K562 (cell line): ENCODE measurements around the gene MYO1B. TPM values are rescaled to one million over a fixed set of nuclear protein-coding genes. Genes with fewer than 3 reads are reported as not detected.

Experiments used
- ATAC-seq: fragments of 200-7000 bp; cut with Tn5 transposase; 3 replicates; pipeline ENCODE4 v1.9.1; 2020; ENCODE audit warnings: moderate library complexity
- BruUV-seq: library from RNA; stranded (reverse); fragments of 400-500 nt; replicated peaks from 2 replicates; lab custom pipeline; 2021; lab: Mats Ljungman, UMichigan
- CTCF ChIA-PET: fragments of 300-600 bp; formaldehyde crosslinking; extraction: SDS; loops from one replicate; lab custom pipeline; 2021; ENCODE audit warnings: low intra/inter-chr PET ratio; lab: Yijun Ruan, JAX
- POLR2A ChIA-PET: fragments of 300-600, 350-650 bp; sonication (Branson Sonifier 250); formaldehyde crosslinking; extraction: SDS; loops from one replicate; lab custom pipeline; 2021; ENCODE audit warnings: antibody characterized with exemption, inconsistent platforms; lab: Yijun Ruan, JAX
- DNase-seq, 4 experiments: peaks; one replicate each; pipeline versions ENCODE4 v3.0.0 to v3.0.0-alpha.2; 2011 to 2018; ENCODE audit warnings: low spot score in 3 of 4, mixed read lengths in 3 of 4; ENCODE audit errors: extremely low read depth in 1 of 4
- FAIRE-seq: peaks from 2 replicates; lab custom pipeline; 2011; peaks lifted over from hg19 to GRCh38; lab: Jason Lieb, UNC
- H2AFZ ChIP-seq: 2 replicates; pipeline ENCODE4 v1.6.0; 2011; ENCODE audit warnings: low read depth, low read length, control low read depth, inconsistent platforms
- H3K27ac ChIP-seq: fragments of 200-600 bp; 3 replicates; pipeline ENCODE4 v1.8.0; 2011; ENCODE audit warnings: low read depth, mild to moderate bottlenecking, control low read depth, inconsistent platforms, low read length, moderate library complexity, mixed read lengths; ENCODE audit errors: extremely low read depth
- H3K27me3 ChIP-seq, 2 experiments: fragments of 300-600 bp in 1 of 2; 2 replicates in 1 of 2; 3 replicates in 1 of 2; pipeline versions ENCODE4 v1.6.0 to v1.8.0; 2011; ENCODE audit warnings: inconsistent platforms in 2 of 2, low read length in 2 of 2, mild to moderate bottlenecking in 1 of 2, mixed read lengths in 1 of 2, moderate library complexity in 1 of 2; ENCODE audit not compliant: control insufficient read depth in 2 of 2, insufficient read depth in 2 of 2
- H3K36me3 ChIP-seq: fragments of 300-600 bp; 3 replicates; pipeline ENCODE4 v1.8.0; 2011; ENCODE audit warnings: mild to moderate bottlenecking, low read length, inconsistent platforms; ENCODE audit not compliant: control insufficient read depth, insufficient read depth
- H3K4me1 ChIP-seq, 2 experiments: fragments of 200-600 bp in 1 of 2; replicated peaks in 1 of 2; 2 replicates in 1 of 2; 3 replicates in 1 of 2; pipeline versions ENCODE4 v1.5.1 to v1.8.0; 2011; ENCODE audit warnings: inconsistent platforms in 2 of 2, low read length in 2 of 2, mild to moderate bottlenecking in 1 of 2, mixed read lengths in 1 of 2, moderate library complexity in 1 of 2; ENCODE audit not compliant: control insufficient read depth in 2 of 2, insufficient read depth in 2 of 2
- H3K4me2 ChIP-seq: 2 replicates; pipeline ENCODE4 v1.6.1; 2011; ENCODE audit warnings: low read length, control low read depth, inconsistent platforms, mixed read lengths; ENCODE audit not compliant: insufficient read depth
- H3K4me3 ChIP-seq: fragments of 200-600 bp; sonication (generic), shearing (Covaris generic); 2 replicates; pipeline ENCODE4 v1.5.1; 2016; ENCODE audit warnings: control low read depth, inconsistent platforms
- H3K79me2 ChIP-seq: fragments of 200-600 bp; 3 replicates; pipeline ENCODE4 v1.8.0; 2011; ENCODE audit warnings: low read length, inconsistent platforms; ENCODE audit not compliant: control insufficient read depth, insufficient read depth
- H3K9ac ChIP-seq, 2 experiments: 2 replicates each; pipeline versions ENCODE4 v1.6.0 to v1.6.1; 2011; ENCODE audit warnings: low read depth in 2 of 2, low read length in 2 of 2, control low read depth in 1 of 2, inconsistent platforms in 1 of 2, mild to moderate bottlenecking in 1 of 2, mixed read lengths in 1 of 2; ENCODE audit not compliant: insufficient read depth in 1 of 2
- H3K9me1 ChIP-seq: one replicate; pipeline ENCODE4 v1.6.0; 2011; ENCODE audit warnings: inconsistent platforms, mild to moderate bottlenecking, low read length, moderate library complexity; ENCODE audit not compliant: control insufficient read depth, insufficient read depth
- H3K9me3 ChIP-seq: replicated peaks from 2 replicates; pipeline ENCODE4 v1.5.1; 2011; ENCODE audit warnings: low read depth, low read length, inconsistent platforms; ENCODE audit not compliant: control insufficient read depth, insufficient read depth
- H4K20me1 ChIP-seq: replicated peaks from 2 replicates; pipeline ENCODE4 v1.6.1; 2011; ENCODE audit warnings: low read length, inconsistent platforms, mixed read lengths; ENCODE audit not compliant: control insufficient read depth, insufficient read depth
- ASH1L ChIP-seq: fragments of 450-650 bp; IDR thresholded peaks from 2 replicates; pipeline ENCODE4 v1.6.1; 2018; ENCODE audit warnings: borderline replicate concordance, mild to moderate bottlenecking, low read depth; ENCODE audit not compliant: partially characterized antibody
- CBX3 ChIP-seq, 2 experiments: IDR thresholded peaks; 1 replicate in 1 of 2; 2 replicates in 1 of 2; pipeline ENCODE4 v1.6.1; 2012; ENCODE audit warnings: inconsistent platforms in 2 of 2, low read length in 2 of 2, borderline replicate concordance in 1 of 2, control low read depth in 1 of 2
- DDX20 ChIP-seq: fragments of 450-650 bp; IDR thresholded peaks from 2 replicates; pipeline ENCODE4 v1.6.1; 2016; ENCODE audit warnings: missing genetic modification characterization, low read depth, mild to moderate bottlenecking, missing compliant biosample characterization, moderate library complexity
- IRF2 ChIP-seq: sonication (generic); formaldehyde crosslinking; IDR thresholded peaks from 2 replicates; pipeline ENCODE4 v1.8.1; 2022; ENCODE audit warnings: mild to moderate bottlenecking, missing genetic modification reagents
- KAT8 ChIP-seq: fragments of 450-650 bp; IDR thresholded peaks from 2 replicates; pipeline ENCODE4 v1.6.1; 2016; ENCODE audit warnings: low read depth, mild to moderate bottlenecking
- NFIX ChIP-seq: fragments of 250-450 bp; sonication (Bioruptor Pico); IDR thresholded peaks from 2 replicates; pipeline ENCODE4 v1.4.0; 2020; ENCODE audit warnings: low read depth, mild to moderate bottlenecking, moderate library complexity
- PHTF2 ChIP-seq: fragments of 250-450 bp; sonication (Bioruptor Pico); IDR thresholded peaks from 2 replicates; pipeline ENCODE4 v1.5.0; 2021; ENCODE audit warnings: mild to moderate bottlenecking
- RBM15 ChIP-seq: fragments of 200-400 bp; formaldehyde crosslinking; IDR thresholded peaks from 2 replicates; pipeline ENCODE4 v1.6.1; 2018; ENCODE audit warnings: mild to moderate bottlenecking, low read length, moderate library complexity; ENCODE audit not compliant: insufficient read depth
- ZKSCAN3 ChIP-seq: fragments of 250-450 bp; sonication (Bioruptor Pico); IDR thresholded peaks from 2 replicates; pipeline ENCODE4 v1.4.0; 2020
- ZNF12 ChIP-seq: sonication (generic); formaldehyde crosslinking; IDR thresholded peaks from 2 replicates; pipeline ENCODE4 v1.4.0; 2020; ENCODE audit warnings: mild to moderate bottlenecking, missing genetic modification reagents
- ZNF609 ChIP-seq: sonication (generic); formaldehyde crosslinking; IDR thresholded peaks from 2 replicates; pipeline ENCODE4 v1.8.1; 2023; ENCODE audit warnings: missing genetic modification reagents, mild to moderate bottlenecking, borderline replicate concordance
- WGBS: fragments of 100-300 bp; shearing (Covaris generic); methylation state at CpG from one replicate; pipeline ENCODE4 v1.1.6; 2016; ENCODE audit warnings: low coverage, mixed read lengths; ENCODE audit not compliant: insufficient coverage; ENCODE audit errors: missing lambda C conversion rate; 5-methylcytosine and 5-hydroxymethylcytosine counted together
- in situ Hi-C: fragments of 300-500 bp; cut with MboI; formaldehyde crosslinking; loops from 4 replicates; pipeline ENCODE4 v1.15.0; 2018; ENCODE audit warnings: inconsistent platforms, mixed read lengths
- intact Hi-C: fragments of 100-400 bp; cut with micrococcal nuclease; formaldehyde crosslinking; loops from 2 replicates; pipeline ENCODE4 v1.14.2; 2022
- polyA plus RNA-seq, 8 experiments: library from polyadenylated mRNA; depleted of rRNA in 4 of 8; stranded (reverse) in 5 of 8; unstranded in 3 of 8; fragments of >200 nt; fragmentation: Nextera tagmentation in 2 of 8; fragmentation: Illumina TruSeq in 1 of 8; extraction: Ambion mirVana in 2 of 8; extraction: Trizol in 1 of 8; gene quantifications; 2 replicates each; pipeline versions ENCODE4 v1.2.1 to v1.2.3, GENCODE V29; 2011 to 2014; ENCODE audit warnings: inconsistent platforms in 1 of 8, missing spikeins in 1 of 8
- total RNA-seq, 7 experiments: library from RNA; depleted of rRNA in 6 of 7; stranded (reverse); fragments of >200 nt in 6 of 7; fragmentation: Illumina TruSeq in 2 of 7; extraction: Trizol in 2 of 7; gene quantifications; 2 replicates each; pipeline versions ENCODE4 v1.2.1 to v1.2.3, GENCODE V29; 2011 to 2021; ENCODE audit warnings: low replicate concordance in 1 of 7
- TF ChIP-seq, protein P1 (sequence below): sonication (generic); formaldehyde crosslinking; IDR thresholded peaks from 2 replicates; pipeline ENCODE4 v1.8.0; 2022; ENCODE audit warnings: mild to moderate bottlenecking, missing genetic modification reagents, borderline replicate concordance
- TF ChIP-seq, protein P2 (sequence below): fragments of 250-450 bp; sonication (Bioruptor Pico); IDR thresholded peaks from 2 replicates; pipeline ENCODE4 v1.5.0; 2021; ENCODE audit warnings: mild to moderate bottlenecking, moderate library complexity

MYO1B gene
- total and polyA plus RNA-seq, 9 of the 15 experiments (the other 6 are each of a cell fraction or from before 2014, with no cell fraction given) = 0.04 to 0.33 (median 0.20) TPM; not detected in 5

GRCh38 chr2:191240871-191241270, 4.3 kb upstream of the MYO1B start:
- no peak for FAIRE-seq
- no peak for DNase-seq
- Histone ChIP-seq H3K4me3 (no peak overlapping the region), H3K4me1 (peaks cover 0 to 9% of the 10 kb centered on the region in 2 experiments; a peak in 1 of 5 replicates), H3K4me2 (no peak overlapping the region), H2AFZ (no peak overlapping the region), H3K27ac (no peak overlapping the region), H3K9me1 (no peaks in the 10 kb centered on the region), H3K36me3 (no peaks in the 10 kb centered on the region), H4K20me1 (no peaks in the 10 kb centered on the region), H3K9ac (no peak overlapping the region), H3K79me2 (no peaks in the 10 kb centered on the region), H3K9me3 (no peaks in the 10 kb centered on the region), H3K27me3 (no peaks in the 10 kb centered on the region)
- CTCF ChIA-PET = no interaction called here
- BruUV-seq = no TSS peak
- ATAC-seq = no peak
- POLR2A ChIA-PET = no interaction called here
- in situ Hi-C loops (no loop called here), intact Hi-C loops (no loop called here)
- WGBS = 0% methylated on average over 5 of the region's 5 CpGs
- TF ChIP-seq ASH1L (no peak), RBM15 (no peak), DDX20 (no peak), ZNF12 (no peak), CBX3 (IDR thresholded peaks at IDR 0.05; ENCODE audit: borderline replicate concordance in 1 of 2, low read length in 2 of 2) (no peak), KAT8 (no peak), PHTF2 (CRISPR knock-in tag) (no peak), ZKSCAN3 (CRISPR knock-in tag) (no peak), IRF2 (no peak), ZNF609 (CRISPR knock-in tag) (no peak), NFIX (CRISPR knock-in tag) (no peak)
- TF ChIP-seq, protein P1, sequence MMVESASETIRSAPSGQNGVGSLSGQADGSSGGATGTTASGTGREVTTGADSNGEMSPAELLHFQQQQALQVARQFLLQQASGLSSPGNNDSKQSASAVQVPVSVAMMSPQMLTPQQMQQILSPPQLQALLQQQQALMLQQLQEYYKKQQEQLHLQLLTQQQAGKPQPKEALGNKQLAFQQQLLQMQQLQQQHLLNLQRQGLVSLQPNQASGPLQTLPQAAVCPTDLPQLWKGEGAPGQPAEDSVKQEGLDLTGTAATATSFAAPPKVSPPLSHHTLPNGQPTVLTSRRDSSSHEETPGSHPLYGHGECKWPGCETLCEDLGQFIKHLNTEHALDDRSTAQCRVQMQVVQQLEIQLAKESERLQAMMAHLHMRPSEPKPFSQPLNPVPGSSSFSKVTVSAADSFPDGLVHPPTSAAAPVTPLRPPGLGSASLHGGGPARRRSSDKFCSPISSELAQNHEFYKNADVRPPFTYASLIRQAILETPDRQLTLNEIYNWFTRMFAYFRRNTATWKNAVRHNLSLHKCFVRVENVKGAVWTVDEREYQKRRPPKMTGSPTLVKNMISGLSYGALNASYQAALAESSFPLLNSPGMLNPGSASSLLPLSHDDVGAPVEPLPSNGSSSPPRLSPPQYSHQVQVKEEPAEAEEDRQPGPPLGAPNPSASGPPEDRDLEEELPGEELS (CRISPR knock-in tag) = no peak
- TF ChIP-seq, protein P2, sequence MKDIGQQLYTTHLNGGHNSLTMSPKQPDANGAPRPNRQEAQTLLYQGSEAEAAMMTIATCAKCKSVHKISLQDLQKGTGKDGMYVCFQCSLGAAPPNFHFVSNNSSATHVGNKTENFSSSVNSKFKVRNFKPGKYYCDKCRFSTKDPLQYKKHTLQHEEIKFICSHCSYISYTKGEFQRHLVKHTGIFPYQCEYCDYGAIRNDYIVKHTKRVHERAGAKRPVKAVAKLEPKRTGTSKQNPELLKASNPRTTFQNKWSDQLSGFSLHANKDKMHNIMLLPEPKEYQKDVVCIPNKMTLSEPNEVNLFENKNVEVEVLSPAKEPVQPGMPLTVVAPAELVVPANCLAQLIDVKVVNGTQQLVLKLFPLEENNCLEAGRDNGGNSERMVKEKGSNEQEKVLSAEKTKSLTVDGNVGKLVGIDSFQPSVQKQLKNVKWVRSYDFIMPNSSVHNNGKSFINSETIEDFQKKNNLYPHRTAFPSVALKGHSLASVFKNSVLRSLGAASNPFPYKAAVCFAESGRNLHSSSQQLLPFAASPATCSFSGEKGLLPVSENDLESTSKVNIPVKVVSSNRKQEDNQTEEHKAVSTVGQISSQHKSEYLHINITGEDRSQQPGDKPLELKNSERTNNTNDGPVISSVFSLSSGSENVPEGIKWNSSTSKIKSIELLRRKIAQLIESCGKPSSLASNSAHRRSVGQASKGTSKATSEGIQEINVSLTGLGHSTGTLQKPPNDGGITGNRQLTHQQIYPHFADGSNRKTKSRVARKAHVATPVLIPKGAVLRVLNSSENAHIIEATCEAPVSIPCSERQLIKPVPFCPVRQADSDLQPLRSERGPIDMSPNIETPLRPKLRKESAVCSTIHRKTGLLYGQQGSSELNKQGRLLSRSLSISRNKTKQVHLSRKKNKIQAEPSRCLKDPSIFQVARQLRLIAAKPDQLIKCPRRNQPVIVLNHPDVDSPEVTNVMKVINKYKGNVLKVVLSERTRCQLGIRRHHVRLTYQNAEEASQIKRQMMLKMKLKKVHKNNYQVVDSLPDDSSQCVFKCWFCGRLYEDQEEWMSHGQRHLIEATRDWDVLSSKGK (CRISPR knock-in tag) = no peak
